Skin epidermis (tissue), 12 donors: Measurements from ENCODE around the gene ENTREP1.
"Not testable (repeated sequence)": the region's sequence is repeated elsewhere in the genome, so short reads cannot be mapped to it uniquely, and the experiment has no call there.

ENCODE experiments used
- H3K27ac ChIP-seq, 21 experiments: fragments of 200-600 bp; sonication (generic) in 11 of 21; one replicate each; pipeline ENCODE4 v1.5.0; 2020; ENCODE audit warnings: mild to moderate bottlenecking in 3 of 21, inconsistent platforms in 2 of 21, moderate library complexity in 2 of 21
- H3K4me3 ChIP-seq, 7 experiments: fragments of 200-600 bp; sonication (generic) in 2 of 7; one replicate each; pipeline ENCODE4 v1.5.0; 2020; ENCODE audit warnings: inconsistent platforms in 2 of 7, mild to moderate bottlenecking in 2 of 7, moderate library complexity in 1 of 7

ENTREP1 gene

GRCh38 chr9:69395718-69396117 lies 70.7 kb downstream of the ENTREP1 start:
- peak overlapping the region in 2 of 21 experiments; percentile 33 to 60 for H3K27ac ChIP-seq
- H3K4me3 ChIP-seq, result no peak overlapping the region

- Histone ChIP-seq H3K4me3 (no peak overlapping the region), H3K27ac (peak overlapping the region in 1 of 21 experiments; percentile 30)
Observed at GRCh38 chr9:69396759-69397158, 71.7 kb downstream of the ENTREP1 start.

- H3K27ac ChIP-seq, result peak overlapping the region in 3 of 21 experiments; percentile 21 to 34 (median 30)
- H3K4me3 ChIP-seq, result no peak overlapping the region
Observed at GRCh38 chr9:69397384-69398214, 72.6 kb downstream of the ENTREP1 start.

GRCh38 chr9:69400470-69400869 lies 75.5 kb downstream of the ENTREP1 start:
- Histone ChIP-seq H3K27ac (no peak overlapping the region), H3K4me3 (no peak overlapping the region)

GRCh38 chr9:69409936-69410335 lies 84.9 kb downstream of the ENTREP1 start:
- not testable (repeated sequence) for H3K4me3 ChIP-seq, H3K27ac ChIP-seq

- H3K27ac ChIP-seq, result no peak overlapping the region
Observed at GRCh38 chr9:69411246-69411645, 86.2 kb downstream of the ENTREP1 start.

GRCh38 chr9:69411931-69412740 lies 87.1 kb downstream of the ENTREP1 start:
- Histone ChIP-seq H3K27ac (no peak overlapping the region), H3K4me3 (no peak overlapping the region)

More at GRCh38 chr9:69411246-69411645, 86.2 kb downstream of the ENTREP1 start:
- no peak overlapping the region for H3K4me3 ChIP-seq

GRCh38 chr9:69412741-69413150 lies 87.7 kb downstream of the ENTREP1 start:
- Histone ChIP-seq H3K4me3 (no peak overlapping the region), H3K27ac (no peak overlapping the region)

GRCh38 chr9:69420611-69421270 lies 95.7 kb downstream of the ENTREP1 start:
- Histone ChIP-seq H3K27ac (no peak overlapping the region), H3K4me3 (no peak overlapping the region)

GRCh38 chr9:69421908-69422801 lies 97.1 kb downstream of the ENTREP1 start:
- Histone ChIP-seq H3K27ac (no peak overlapping the region), H3K4me3 (no peak overlapping the region)

GRCh38 chr9:69425136-69425801 lies 100.3 kb downstream of the ENTREP1 start:
- Histone ChIP-seq H3K27ac (no peak overlapping the region), H3K4me3 (no peak overlapping the region)

- Histone ChIP-seq H3K4me3 (no peak overlapping the region), H3K27ac (no peak overlapping the region)
Observed at GRCh38 chr9:69427286-69427685, 102.3 kb downstream of the ENTREP1 start.

GRCh38 chr9:69428017-69428785 lies 103.2 kb downstream of the ENTREP1 start:
- Histone ChIP-seq H3K4me3 (no peak overlapping the region), H3K27ac (no peak overlapping the region)

- Histone ChIP-seq H3K27ac (no peak overlapping the region), H3K4me3 (no peak overlapping the region)
Observed at GRCh38 chr9:69429281-69429680, 104.3 kb downstream of the ENTREP1 start.

GRCh38 chr9:69430206-69430605 lies 105.2 kb downstream of the ENTREP1 start:
- H3K4me3 ChIP-seq, result no peak overlapping the region
- H3K27ac ChIP-seq, result no peak overlapping the region

- H3K4me3 ChIP-seq, result no peak overlapping the region
- H3K27ac ChIP-seq, result no peak overlapping the region
Observed at GRCh38 chr9:69431203-69431602, 106.2 kb downstream of the ENTREP1 start.

- Histone ChIP-seq H3K4me3 (no peak overlapping the region), H3K27ac (no peak overlapping the region)
Observed at GRCh38 chr9:69431777-69432176, 106.8 kb downstream of the ENTREP1 start.

GRCh38 chr9:69432623-69433022 lies 107.6 kb downstream of the ENTREP1 start:
- Histone ChIP-seq H3K4me3 (no peak overlapping the region), H3K27ac (no peak overlapping the region)
